ENCODE measurements around the gene KSR2.

The KSR2 gene

DNA sequence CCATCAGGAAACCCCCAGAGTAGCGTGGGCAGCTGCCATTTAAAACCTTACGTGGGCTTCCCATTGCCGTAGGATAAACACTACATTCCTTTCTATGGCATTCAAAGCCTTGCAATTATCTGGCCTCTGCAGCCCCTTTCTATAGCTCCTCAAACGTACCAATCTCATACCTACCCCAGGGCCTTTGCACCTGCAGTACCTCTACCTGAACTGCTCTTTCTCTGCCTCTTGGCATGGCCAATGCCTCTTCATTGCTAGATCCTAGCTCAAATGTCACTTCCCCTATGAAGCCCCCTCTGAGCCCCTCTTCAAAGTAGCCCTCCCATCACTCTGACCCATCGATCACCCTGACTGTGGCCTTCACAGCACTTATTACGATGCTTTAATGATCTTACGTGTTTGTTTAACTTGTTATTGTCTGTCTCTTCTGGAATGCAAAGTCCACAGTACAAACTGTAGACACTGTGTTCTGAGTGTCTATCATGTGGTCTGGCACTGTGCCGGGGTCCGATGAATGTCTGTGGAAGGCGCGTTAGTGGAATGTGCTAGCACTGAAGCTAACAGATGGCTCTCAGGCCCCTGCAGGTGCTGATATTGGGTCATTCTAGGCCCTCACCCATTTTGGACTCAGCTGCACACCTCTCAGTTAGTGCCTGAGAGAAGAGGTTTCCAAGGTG lies 450.1 kb downstream of the KSR2 start:
- no peak for FAIRE-seq

- FAIRE-seq, result no peak
Measured at GRCh38 chr12:117517219-117517739, 451.5 kb downstream of the KSR2 start.

GRCh38 chr12:117516034-117516433 lies 452.8 kb downstream of the KSR2 start:
- no peak for FAIRE-seq

DNA sequence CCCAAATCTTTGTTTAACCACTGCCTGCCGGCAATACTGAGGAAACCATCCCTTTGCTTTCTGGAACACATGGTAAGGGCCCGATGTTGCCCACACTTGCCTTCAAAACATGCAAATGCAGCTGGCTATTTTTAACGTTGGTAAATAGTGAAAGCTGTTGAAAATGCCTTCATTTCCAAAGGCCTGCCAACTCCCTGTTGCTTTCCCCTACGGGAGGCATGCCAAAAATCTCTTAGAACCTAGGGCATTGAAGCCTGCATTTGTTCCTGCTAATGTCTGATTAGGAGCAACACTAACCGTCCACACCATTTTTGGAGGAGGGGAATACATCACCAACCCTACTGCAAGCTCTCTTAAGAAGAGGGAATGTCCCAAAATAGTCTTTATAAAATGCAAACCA lies 454.8 kb downstream of the KSR2 start:
- FAIRE-seq, result no peak

GRCh38 chr12:117513353-117513752 lies 455.4 kb downstream of the KSR2 start:
- FAIRE-seq, result no peak

- no peak for FAIRE-seq
Measured at GRCh38 chr12:117508468-117508867, 460.3 kb downstream of the KSR2 start.

- FAIRE-seq, result no peak
Measured at GRCh38 chr12:117507548-117507947, 461.2 kb downstream of the KSR2 start.

DNA sequence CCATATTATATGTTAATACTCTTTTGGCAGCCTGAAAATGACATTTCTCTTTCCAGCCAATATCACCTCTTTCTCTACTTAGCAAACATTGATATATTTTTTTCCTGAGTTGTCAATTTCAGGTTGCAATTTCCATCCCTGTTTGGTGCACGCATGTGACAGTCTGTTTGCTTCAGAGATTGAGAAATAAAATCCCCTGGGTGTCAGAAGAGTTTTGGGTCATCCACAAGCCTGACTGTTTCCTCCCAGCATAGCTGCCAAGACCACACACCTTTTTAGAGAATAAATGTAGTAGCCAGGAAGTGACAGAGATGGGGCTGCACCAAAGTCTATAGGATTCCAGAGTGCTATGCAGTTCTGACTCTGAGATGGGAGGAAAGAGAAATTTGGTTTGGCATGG lies 462.5 kb downstream of the KSR2 start:
- no peak for FAIRE-seq

GRCh38 chr12:117502633-117503032 lies 466.2 kb downstream of the KSR2 start:
- no peak for FAIRE-seq

- no peak for FAIRE-seq
Measured at GRCh38 chr12:117502233-117502632, 466.6 kb downstream of the KSR2 start.

DNA sequence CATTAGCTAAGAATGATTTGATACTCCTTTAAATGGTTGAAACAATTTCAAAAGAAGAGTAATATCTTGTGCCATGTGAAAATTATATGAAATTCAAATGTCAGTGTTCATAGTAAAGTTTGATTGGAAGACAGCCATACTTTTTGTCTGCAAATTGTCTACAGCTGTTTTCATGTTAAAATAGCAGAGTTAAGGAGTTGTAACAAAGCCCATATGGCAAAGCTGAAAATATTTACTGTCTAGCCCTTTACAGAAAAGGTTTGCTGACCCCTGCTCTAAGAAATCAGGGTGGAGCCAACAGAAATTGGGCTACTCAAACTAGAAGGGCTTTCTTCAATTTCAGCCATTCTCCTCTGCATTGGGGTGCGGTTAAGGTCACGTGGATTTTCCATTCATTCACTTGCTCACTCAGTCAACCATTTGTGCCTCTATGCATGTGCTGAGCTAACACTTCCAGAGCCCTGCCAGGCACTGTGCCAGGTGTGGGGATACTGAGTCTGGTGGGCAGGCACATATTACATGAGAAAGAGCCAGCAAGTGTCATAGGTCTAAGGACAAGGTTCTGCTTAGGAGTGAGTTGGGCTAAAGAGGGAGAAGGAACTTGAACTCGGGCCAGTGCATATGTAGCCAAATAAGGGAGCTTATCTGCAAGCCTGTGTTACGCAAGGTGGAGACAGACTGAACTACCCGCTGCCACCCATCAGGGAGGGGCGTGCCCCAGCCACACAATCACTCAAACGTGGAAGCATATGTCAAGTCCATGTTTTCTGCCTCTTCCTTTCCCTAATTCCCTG lies 467.5 kb downstream of the KSR2 start:
- FAIRE-seq, result no peak

DNA sequence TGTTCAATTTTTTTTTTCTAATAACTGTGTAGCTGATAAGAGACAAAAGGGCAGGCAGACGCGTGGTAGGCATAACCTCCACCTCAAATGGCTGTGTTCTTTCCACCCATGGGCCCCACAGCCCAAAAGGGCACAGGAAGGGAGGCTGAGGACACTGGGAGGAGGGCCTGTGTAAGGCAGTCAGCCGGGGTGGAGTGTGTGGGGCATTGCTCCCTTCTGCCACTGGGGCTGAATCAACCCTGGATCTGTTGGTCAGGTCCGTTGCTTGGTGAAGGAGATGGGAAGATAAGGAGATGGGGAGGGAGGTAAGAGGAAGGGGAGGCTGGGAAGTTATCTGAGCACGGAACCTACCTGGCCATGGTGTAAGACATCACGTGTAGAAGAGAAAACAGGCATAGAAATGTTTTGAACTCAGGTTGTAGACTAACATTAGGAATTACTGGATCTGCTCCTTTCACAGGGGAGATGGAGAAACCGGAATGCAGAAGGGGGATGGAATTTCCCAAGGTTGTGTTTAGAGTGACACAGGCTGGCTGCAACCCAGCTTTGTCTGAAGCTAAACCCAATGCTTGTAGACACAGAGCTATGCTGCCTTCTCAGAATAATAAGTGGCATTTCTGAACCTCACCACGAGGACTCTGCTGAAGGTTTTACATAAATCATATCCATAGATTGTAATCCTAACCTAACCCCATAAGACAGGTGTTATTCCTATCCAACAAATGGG lies 468.9 kb downstream of the KSR2 start:
- no peak for FAIRE-seq

DNA sequence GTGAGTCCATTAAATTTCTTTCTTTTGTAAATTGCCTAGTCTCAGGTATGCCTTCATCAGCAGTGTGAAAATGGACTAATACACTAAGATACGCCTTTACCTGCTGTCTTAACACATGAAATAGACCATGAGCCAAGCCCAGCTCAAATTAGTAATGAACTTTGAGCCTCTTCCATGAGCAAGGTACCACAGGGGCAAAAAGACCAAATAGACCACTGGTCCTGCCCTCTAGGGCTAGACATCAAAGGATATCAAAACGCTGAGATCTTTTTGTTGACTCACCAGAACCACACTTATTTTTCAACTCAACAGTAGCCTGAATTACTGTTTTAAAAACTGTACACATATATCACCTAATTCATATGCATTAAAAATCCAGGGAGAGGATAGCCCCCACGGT lies 469.9 kb downstream of the KSR2 start:
- no peak for FAIRE-seq

GRCh38 chr12:117498256-117498655 lies 470.5 kb downstream of the KSR2 start:
- FAIRE-seq, result no peak

GRCh38 chr12:117497407-117497806 lies 471.4 kb downstream of the KSR2 start:
- no peak for FAIRE-seq

DNA sequence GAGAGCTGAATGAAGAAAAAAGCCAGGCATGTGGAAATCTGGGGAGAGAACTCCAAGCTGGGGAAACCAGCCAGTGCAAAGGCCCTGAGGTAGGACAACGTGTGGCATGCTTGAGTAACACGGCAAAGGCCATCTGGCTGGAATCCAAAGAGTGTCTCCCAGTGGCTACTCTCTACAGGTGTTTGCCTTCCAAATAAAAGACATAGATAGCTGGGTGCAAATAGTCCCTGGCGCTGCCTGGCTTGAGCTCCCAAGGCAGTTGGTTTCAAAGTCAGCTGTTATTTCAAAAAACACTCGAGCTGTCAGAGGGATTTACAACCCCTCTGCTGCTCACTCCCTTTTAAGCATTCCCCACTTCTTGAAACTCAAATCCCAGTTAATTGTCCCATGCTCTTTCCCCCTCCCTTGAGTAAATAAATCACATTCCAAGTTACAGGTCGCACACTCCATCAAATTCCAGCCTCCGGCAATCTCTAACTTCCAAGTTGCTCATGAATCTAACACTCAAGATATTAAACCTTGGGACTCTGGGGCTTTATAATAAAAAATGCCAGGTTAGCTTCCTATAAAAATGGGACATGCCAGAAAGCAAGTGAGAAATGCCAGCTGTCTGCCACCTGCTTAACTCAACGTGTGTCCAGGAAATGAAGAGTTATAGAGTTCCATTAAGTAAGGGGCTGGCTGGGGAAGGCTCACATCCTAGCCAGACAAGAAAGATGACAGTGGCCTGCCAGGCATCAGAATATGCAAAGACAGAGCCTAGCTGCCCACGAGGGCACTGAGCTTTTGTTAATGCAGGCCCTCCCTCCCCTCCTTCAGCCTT lies 473.7 kb downstream of the KSR2 start:
- FAIRE-seq, result no peak

- FAIRE-seq, result no peak
Measured at GRCh38 chr12:117491711-117492110, 477.1 kb downstream of the KSR2 start.

GRCh38 chr12:117490130-117490529 lies 478.7 kb downstream of the KSR2 start:
- no peak for FAIRE-seq

DNA sequence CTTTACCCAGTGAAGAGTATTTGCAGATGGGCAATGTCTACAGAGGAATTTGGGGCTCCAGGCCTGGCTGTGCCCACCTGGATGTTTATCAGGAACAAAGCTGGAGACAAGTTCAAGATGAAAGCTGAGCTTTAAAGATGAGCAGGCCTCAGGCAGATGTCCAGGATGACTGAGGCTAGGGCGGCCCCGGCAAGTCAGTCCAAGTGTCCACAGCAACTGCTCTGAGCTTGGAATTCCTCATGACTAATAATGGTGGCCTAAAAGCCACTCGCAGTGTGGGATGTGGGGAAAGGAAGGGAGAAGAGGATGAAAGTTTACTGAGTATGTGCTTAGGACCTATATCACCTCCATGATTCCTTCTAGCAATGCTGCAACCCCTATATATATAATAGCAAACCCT lies 479.1 kb downstream of the KSR2 start:
- no peak for FAIRE-seq

- FAIRE-seq, result no peak
Measured at GRCh38 chr12:117486840-117487659, 481.7 kb downstream of the KSR2 start.

GRCh38 chr12:117485984-117486839 lies 482.6 kb downstream of the KSR2 start:
- no peak for FAIRE-seq

Data from A204.1 (cell line).